PC-9 (cell line): Measurements from ENCODE around the gene TTC27. TPM values are rescaled to one million over a fixed set of nuclear protein-coding genes. Genes with fewer than 3 reads are reported as not detected.

Source experiments
- BruUV-seq: library from RNA; stranded (reverse); fragments of 400-500 nt; replicated peaks from 2 replicates; lab custom pipeline; 2021; lab: Mats Ljungman, UMichigan
- CTCF ChIA-PET: fragments of 300-600 bp; sonication (Branson Sonifier 250); formaldehyde crosslinking; loops from one replicate; lab custom pipeline; 2022; ENCODE audit warnings: antibody characterized with exemption; lab: Charles Lee
- POLR2A ChIA-PET: fragments of 300-600 bp; sonication (Branson Sonifier 250); formaldehyde crosslinking; loops from one replicate; lab custom pipeline; 2022; ENCODE audit warnings: antibody characterized with exemption; ENCODE audit not compliant: unreplicated experiment; lab: Charles Lee
- DNase-seq, 2 experiments: peaks; one replicate each; pipeline versions ENCODE4 v3.0.0 to v3.0.0-alpha.2; 2015 to 2022; ENCODE audit warnings: mixed read lengths in 1 of 2
- H2AFZ ChIP-seq: fragments of 200-600 bp; sonication (generic); 2 replicates; pipeline ENCODE4 v1.8.1; 2017; ENCODE audit warnings: antibody characterized with exemption
- H3F3A ChIP-seq: fragments of 200-600 bp; sonication (generic); 2 replicates; pipeline ENCODE4 v1.8.1; 2017; ENCODE audit warnings: antibody characterized with exemption, mild to moderate bottlenecking, low read depth; ENCODE audit not compliant: insufficient read depth
- H3K27ac ChIP-seq: fragments of 200-600 bp; sonication (generic); 2 replicates; pipeline ENCODE4 v1.6.1; 2016; ENCODE audit warnings: mixed run types
- H3K27me3 ChIP-seq: fragments of 200-600 bp; sonication (generic); 2 replicates; pipeline ENCODE4 v1.6.1; 2016; ENCODE audit warnings: low read depth, mixed run types; ENCODE audit not compliant: insufficient read depth
- H3K36me3 ChIP-seq: fragments of 200-600 bp; sonication (generic); 2 replicates; pipeline ENCODE4 v1.6.1; 2016; ENCODE audit warnings: low read depth, mixed run types
- H3K4me1 ChIP-seq: fragments of 200-600 bp; sonication (generic); replicated peaks from 2 replicates; pipeline ENCODE4 v1.6.1; 2016; ENCODE audit warnings: mixed run types; ENCODE audit not compliant: insufficient read depth
- H3K4me2 ChIP-seq: fragments of 200-600 bp; sonication (generic); 2 replicates; pipeline ENCODE4 v1.6.1; 2017; ENCODE audit warnings: mixed run types
- H3K4me3 ChIP-seq: fragments of 200-600 bp; sonication (generic); 2 replicates; pipeline ENCODE4 v1.6.1; 2016; ENCODE audit warnings: mixed run types
- H3K79me2 ChIP-seq: fragments of 200-600 bp; sonication (generic); 2 replicates; pipeline ENCODE4 v1.6.1; 2017; ENCODE audit warnings: low read depth, mixed run types
- H3K9me2 ChIP-seq: fragments of 200-600 bp; sonication (generic); 2 replicates; pipeline ENCODE4 v1.8.1; 2017; ENCODE audit warnings: mild to moderate bottlenecking; ENCODE audit not compliant: insufficient read depth
- H3K9me3 ChIP-seq: fragments of 200-600 bp; sonication (generic); 2 replicates; pipeline ENCODE4 v1.8.1; 2016; ENCODE audit warnings: low read depth; ENCODE audit not compliant: insufficient read depth
- H4K20me1 ChIP-seq: fragments of 200-600 bp; sonication (generic); 2 replicates; pipeline ENCODE4 v1.8.1; 2017; ENCODE audit not compliant: insufficient read depth
- CTCF ChIP-seq: fragments of 200-600 bp; sonication (generic); conservative IDR thresholded peaks from 2 replicates; pipeline ENCODE4 v1.6.1; 2017; ENCODE audit warnings: mixed run types, antibody characterized with exemption, mild to moderate bottlenecking, moderate library complexity
- EZH2 ChIP-seq: fragments of 200-600 bp; sonication (generic); IDR thresholded peaks from 2 replicates; pipeline ENCODE4 v1.8.0; 2017; ENCODE audit warnings: antibody characterized with exemption, low read depth
- intact Hi-C: fragments of 100-400 bp; cut with micrococcal nuclease; formaldehyde crosslinking; loops from one replicate; pipeline ENCODE4 v1.10.0; 2022; ENCODE audit not compliant: unreplicated experiment
- total RNA-seq: library from RNA; stranded (reverse); gene quantifications from 2 replicates; pipeline ENCODE4 v1.2.3, GENCODE V29; 2021

The TTC27 gene
- total RNA-seq, 1 experiment from 2014 or later: 12.8 TPM

- H4K20me1 ChIP-seq: no peaks in the 10 kb centered on the region
- DNase-seq: no peak
- no peak overlapping the region for H3K4me3 ChIP-seq
- no peak overlapping the region for H2AFZ ChIP-seq
- POLR2A ChIA-PET: no interaction called here
- CTCF ChIA-PET: no interaction called here
- H3K27ac ChIP-seq: no peak overlapping the region
- H3K79me2 ChIP-seq: no peaks in the 10 kb centered on the region
- no TSS peak for BruUV-seq
- no peaks in the 10 kb centered on the region for H3K36me3 ChIP-seq
- intact Hi-C loops: no loop called here
- no peaks in the 10 kb centered on the region for H3K9me2 ChIP-seq
- no peaks in the 10 kb centered on the region for H3K9me3 ChIP-seq
- H3K4me1 ChIP-seq: peaks cover 25% of the 10 kb centered on the region
- no peak overlapping the region for H3K4me2 ChIP-seq
- peaks cover 10% of the 10 kb centered on the region; the same call in 1 of the 2 replicates for H3F3A ChIP-seq
- H3K27me3 ChIP-seq: no peaks in the 10 kb centered on the region
- TF ChIP-seq CTCF (no peak), EZH2 (no peak)
Observed at GRCh38 chr2:32860385-32860784, 232.5 kb downstream of the TTC27 start.

- no peak for DNase-seq
- CTCF ChIA-PET: no interaction called here
- Histone ChIP-seq H3F3A (peaks cover 17% of the 10 kb centered on the region), H3K27ac (peak overlapping the region; percentile 52), H3K9me3 (no peaks in the 10 kb centered on the region), H4K20me1 (no peaks in the 10 kb centered on the region), H3K36me3 (no peaks in the 10 kb centered on the region), H3K27me3 (no peaks in the 10 kb centered on the region), H3K9me2 (no peaks in the 10 kb centered on the region), H3K79me2 (no peaks in the 10 kb centered on the region), H2AFZ (no peak overlapping the region), H3K4me2 (peak overlapping the region; percentile 34), H3K4me1 (peaks cover 35% of the 10 kb centered on the region), H3K4me3 (no peak overlapping the region)
- BruUV-seq: no TSS peak
- intact Hi-C loops: no loop called here
- POLR2A ChIA-PET: interaction anchor here (0.6 kb wide), 1 partner anchor 51 kb away, joined by 5 read pairs; no protein-coding TSS in a partner anchor
- TF ChIP-seq CTCF (no peak), EZH2 (no peak)
Observed at GRCh38 chr2:32862269-32863055, 234.6 kb downstream of the TTC27 start.

- no peak overlapping the region for H3K4me3 ChIP-seq
- POLR2A ChIA-PET: interaction anchor here (0.6 kb wide), 1 partner anchor 52 kb away, joined by 5 read pairs; no protein-coding TSS in a partner anchor
- H3K27me3 ChIP-seq: no peaks in the 10 kb centered on the region
- no peaks in the 10 kb centered on the region for H3K36me3 ChIP-seq
- no peak overlapping the region for H2AFZ ChIP-seq
- CTCF ChIA-PET: no interaction called here
- no peak for DNase-seq
- H3K27ac ChIP-seq: peak overlapping the region; percentile 52
- H3K9me2 ChIP-seq: no peaks in the 10 kb centered on the region
- peaks cover 17% of the 10 kb centered on the region for H3F3A ChIP-seq
- no peaks in the 10 kb centered on the region for H4K20me1 ChIP-seq
- no TSS peak for BruUV-seq
- intact Hi-C loops: no loop called here
- TF ChIP-seq CTCF: no peak
- TF ChIP-seq EZH2: no peak
- no peak overlapping the region for H3K4me2 ChIP-seq
- H3K4me1 ChIP-seq: peaks cover 35% of the 10 kb centered on the region
- no peaks in the 10 kb centered on the region for H3K79me2 ChIP-seq
- no peaks in the 10 kb centered on the region for H3K9me3 ChIP-seq
Observed at GRCh38 chr2:32863326-32863725, 235.5 kb downstream of the TTC27 start.
